Cardiac septum (tissue), 1 donor: ENCODE results near the gene KIAA0408. TPM values are rescaled to one million over a fixed set of nuclear protein-coding genes. Genes with fewer than 3 reads are reported as not detected.

Experiments
- DNase-seq: peaks from one replicate; pipeline ENCODE4 v3.0.0-alpha.2; 2020; ENCODE audit warnings: low spot score
- intact Hi-C: fragments of 100-400 bp; cut with DNase I; formaldehyde crosslinking; loops from one replicate; pipeline ENCODE4 v1.14.0; 2022
- long read RNA-seq: library from polyadenylated mRNA; unstranded; transcript quantifications from one replicate; pipeline ENCODE4 v2.0.0, GENCODE V29; 2021
- total RNA-seq: library from RNA; stranded (reverse); fragmentation: NEBNext Ultra II Directional; extraction: Animal tissue kit (Norgen Biotek cat#: 25700); gene quantifications from one replicate; pipeline ENCODE4 v1.2.1, GENCODE V29; 2021
- donor health status: DM: no; HTN: no; CAD: no.

Gene KIAA0408
- total RNA-seq = 0.51 TPM
- long read RNA-seq = 0 reads

- intact Hi-C loops = no loop called here
- no peak for DNase-seq
Observed at GRCh38 chr6:127459231-127459641, at the start of gene KIAA0408. Gene KIAA0408 (minus strand): TSS chr6:127459389. CDS start chr6:127453981, 5,408 bp downstream.

DNA sequence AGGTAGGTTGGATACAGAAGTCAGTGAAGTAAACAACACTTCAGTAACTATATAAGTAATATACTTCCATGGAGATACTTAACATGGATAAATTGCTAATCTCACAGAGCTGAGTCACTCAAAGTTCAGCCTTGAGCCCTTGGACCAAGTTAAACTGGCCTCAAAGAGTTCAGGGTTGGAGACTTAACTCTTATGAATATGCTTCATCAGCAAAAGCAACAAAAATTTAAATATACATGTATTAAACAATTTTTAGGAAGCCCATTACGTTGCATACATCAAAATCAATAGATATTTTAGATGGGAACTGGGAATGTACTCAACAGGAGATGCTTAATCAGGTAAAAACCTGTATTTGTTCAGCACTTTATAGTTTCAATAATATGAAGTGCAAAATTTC, 47.7 kb upstream of the KIAA0408 start:
- no peak for DNase-seq
- intact Hi-C loops = no loop called here

DNA sequence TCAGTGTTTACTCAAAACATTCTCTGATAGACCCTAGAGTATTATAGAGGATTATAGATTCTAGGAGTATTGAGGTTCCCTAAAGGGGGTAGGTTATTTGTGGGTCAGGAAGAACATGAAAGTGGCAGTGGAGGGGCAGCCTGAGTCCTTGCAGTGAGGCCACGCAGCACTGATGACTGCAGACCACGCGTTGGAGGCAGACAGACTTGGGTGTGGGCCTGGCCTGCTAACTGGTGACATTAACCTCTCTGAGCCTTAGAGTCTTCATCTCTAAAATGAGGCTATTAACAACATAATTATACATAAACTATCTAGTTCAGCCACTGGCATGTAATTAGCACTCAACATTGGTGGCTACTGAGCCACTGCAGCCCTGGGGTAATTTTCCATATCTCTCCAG, 43.8 kb upstream of the KIAA0408 start:
- DNase-seq = no peak
- intact Hi-C loops = no loop called here

GRCh38 chr6:127497410-127497809, 38.2 kb upstream of the KIAA0408 start:
- intact Hi-C loops = no loop called here
- DNase-seq = no peak

DNA sequence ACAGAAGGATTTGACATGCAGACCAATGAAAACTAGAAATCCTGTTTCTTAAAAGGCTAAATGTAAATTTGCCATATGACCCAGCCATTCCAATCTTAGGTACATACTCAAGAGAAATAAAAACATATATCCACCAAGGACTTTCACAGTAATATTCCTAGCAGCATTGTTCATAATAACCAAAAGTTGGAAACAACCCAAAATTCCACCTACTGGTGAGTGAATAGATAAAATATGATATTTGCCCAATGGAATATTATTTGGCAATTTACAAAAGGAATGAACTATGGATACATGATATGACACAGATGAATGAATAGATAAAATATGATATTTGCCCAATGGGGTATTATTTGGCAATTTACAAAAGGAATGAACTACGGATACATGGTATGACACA, 37.3 kb upstream of the KIAA0408 start:
- intact Hi-C loops = no loop called here
- DNase-seq = no peak

DNA sequence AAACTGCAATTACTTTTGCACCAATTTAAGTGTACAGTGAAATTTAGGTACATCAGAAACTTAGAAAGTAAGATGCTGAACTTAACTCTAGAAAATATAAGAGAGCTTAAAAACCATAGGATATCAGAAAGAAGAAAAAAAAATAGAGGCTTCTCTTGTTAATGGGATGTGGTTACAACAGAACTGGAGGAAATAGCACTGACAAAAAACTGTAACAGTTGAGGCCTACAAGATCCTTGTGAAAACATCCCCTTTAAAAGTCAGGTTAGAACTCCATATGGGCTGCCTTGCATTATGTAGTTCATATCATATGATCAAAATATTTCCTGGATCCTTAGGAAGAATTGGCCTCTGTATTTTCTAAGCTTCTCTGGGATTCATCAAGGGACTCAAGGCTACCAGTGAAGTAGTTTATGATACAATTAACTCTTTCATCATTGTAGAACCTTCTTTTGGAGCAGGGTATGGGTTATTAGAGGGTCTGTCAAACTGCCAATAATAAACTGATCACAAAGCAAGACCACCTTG, 35.1 kb upstream of the KIAA0408 start:
- intact Hi-C loops = no loop called here
- DNase-seq = no peak

DNA sequence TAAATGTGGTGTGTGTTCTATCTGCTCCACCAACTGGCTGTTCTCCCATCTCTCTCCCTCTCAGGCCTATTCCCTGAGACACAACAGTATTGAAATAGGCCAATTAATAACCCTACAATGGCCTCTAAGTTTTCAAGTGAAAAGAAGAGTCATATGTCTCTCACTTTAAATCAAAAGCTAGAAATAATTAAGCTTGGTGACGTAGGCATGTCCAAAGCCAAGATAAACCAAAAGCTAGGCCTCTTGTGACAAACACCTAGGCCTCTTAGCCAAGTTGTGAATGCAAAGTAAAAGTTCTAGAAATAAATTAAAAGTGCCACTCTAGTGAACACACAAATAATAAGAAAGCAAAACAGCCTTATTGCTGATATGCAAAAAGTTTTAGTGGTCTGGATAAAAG, 30.1 kb upstream of the KIAA0408 start:
- DNase-seq = no peak
- intact Hi-C loops = no loop called here

DNA sequence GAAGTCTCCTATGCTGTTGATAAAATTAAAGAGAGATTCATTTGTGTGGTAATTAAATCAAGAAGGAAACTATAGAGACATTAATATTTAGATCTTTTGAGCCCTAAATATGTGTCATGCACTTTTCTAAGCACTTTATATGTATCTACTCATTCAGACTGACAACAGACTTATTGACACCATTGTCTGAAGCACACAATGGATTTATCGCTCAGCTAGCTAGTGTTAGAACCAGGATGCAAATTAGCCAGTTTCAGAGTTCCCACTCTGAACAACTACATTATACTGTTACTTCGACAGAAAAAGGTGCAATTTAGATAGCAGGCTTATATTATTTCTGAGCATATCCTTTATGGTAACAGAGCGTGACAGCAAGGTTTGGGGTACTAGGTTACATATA, 27.7 kb upstream of the KIAA0408 start:
- intact Hi-C loops = no loop called here
- DNase-seq = no peak

DNA sequence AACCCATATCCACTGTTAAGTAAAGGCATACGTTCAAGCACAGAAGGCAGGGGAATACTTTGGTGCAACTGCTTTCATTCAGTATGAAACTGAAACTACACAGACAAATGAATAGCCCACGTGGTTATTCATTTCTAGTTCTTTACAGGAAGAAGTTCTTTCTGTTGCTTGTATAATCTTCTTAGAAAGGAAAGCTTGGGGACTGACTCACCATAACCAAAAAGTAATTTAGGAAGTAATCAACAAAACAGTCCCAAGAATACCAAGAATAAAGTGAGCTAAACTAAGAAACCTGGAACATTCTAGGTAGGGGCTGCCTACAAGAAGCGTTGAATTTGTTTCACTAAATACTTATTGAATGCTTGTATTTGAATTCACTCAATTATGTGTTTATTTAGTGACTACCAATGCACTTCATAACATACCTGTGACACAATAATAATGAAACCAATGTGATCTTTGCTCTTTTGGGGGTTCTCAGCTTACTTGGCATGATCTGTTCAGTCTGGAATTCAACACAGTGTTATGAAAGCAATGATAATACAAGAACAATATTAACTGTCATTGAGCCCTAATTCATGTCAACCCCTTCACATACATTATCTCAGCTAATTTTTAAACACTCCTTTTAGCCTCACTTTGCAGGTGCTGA, 25.1 kb upstream of the KIAA0408 start:
- no peak for DNase-seq
- intact Hi-C loops = no loop called here

DNA sequence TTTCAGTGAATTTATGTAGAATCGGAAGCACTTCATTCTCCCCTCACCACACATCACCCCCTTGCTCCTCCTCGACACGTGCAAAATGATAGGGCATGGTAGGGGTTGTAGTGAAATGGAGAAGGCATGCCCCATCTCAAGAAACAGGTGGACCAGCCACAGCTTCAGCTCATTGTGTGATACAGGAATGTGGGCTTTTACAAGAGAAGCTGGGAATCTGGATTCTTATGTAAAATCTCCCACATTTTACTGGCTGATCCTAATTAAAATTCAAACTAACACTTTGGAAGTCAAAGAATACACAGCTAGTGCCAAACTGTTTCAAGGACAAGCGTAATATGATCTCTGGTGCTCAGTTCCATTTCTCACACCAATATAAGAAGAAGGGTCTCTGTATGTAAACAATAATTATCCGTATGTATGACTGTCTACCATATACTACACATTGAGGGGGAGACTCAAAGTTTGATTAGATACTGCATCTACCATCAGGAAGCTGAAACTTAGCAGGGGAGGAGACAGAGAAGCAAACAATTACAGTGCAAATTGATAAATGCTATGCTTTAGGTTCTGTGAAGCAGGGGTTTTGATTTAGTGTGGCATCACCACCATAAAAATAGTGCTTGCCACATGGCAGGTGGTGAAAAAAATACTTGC, 24.3 kb upstream of the KIAA0408 start:
- no peak for DNase-seq
- intact Hi-C loops = no loop called here

GRCh38 chr6:127482325-127482724, 23.1 kb upstream of the KIAA0408 start:
- no peak for DNase-seq
- intact Hi-C loops = no loop called here

- no peak for DNase-seq
- intact Hi-C loops = no loop called here
Observed at GRCh38 chr6:127481628-127482027, 22.4 kb upstream of the KIAA0408 start.

GRCh38 chr6:127481111-127481510, 21.9 kb upstream of the KIAA0408 start:
- intact Hi-C loops = no loop called here
- no peak for DNase-seq

DNA sequence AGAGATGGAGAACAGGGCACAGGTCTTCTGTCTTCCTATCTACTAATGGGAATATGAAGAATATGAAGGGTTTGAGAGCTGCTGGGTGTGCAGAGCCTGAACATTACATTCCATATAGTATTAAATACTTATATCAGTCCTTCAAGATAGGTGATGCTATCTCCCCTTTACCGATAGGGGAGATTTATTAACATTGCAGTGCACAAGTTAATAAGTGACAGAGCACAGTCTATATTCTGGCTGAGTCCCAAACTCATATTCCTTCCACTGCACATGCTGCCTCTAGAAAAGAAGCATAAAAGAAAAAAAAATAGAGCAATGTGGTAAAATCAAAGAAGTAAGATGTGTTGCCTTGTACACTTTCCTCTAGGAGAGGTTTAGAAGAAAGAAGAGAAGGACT, 18.5 kb upstream of the KIAA0408 start:
- intact Hi-C loops = no loop called here

DNA sequence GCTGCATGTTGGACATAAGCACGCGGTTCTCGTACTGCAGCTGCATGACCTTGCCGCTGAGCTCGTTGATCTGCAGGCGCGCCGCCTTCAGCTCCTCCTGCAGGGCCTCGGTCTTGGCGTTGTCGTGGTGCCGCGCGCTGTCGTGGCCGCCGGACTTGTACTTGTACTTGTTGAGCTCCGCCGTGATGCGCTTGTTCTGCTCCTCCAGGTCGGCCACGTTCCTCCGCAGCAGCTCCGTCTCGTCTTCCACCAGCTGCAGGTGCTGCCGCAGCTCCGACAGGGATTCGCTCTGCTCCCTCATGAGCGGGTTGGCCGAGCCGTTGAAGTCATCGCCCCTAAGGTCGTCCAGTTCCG, 16.6 kb upstream of the KIAA0408 start:
- intact Hi-C loops = no loop called here
- DNase-seq = no peak

More for the DNA sequence above, 18.5 kb upstream of the KIAA0408 start:
- DNase-seq = no peak

DNA sequence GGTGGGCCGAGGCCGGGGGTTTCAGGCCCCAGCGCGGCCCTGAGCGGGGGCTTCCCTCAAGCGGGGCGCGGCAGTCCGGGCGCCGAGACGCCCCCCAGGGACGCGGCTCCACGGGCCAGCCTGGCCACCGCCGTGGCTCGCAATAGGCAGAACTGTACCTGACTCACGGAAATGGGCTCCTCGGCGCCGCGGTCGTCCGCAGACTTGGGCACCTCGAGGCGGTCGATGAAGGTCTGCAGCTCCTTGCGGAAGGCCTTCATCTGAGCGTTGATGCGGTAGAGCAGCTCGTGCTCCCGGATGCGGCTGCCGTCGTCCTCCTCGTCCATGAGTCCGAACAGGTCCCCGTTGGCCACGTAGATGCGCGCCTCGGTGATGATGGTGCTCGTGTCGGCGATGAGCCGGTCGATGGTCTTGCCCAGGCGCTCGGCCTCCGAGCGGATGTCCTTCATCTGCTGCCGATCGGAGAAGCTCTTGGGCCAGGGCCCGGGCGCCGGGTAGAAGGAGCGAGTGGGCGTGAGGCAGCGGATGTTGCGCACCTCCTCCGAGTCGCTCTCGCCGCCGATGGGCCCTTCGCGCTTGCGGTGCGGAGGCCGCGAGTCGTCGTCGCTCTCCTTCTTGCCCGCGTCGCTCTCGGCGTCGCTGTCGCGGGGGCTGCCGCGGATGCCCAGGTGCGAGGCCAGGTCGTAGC, 16.1 kb upstream of the KIAA0408 start:
- no peak for DNase-seq
- intact Hi-C loops = no loop called here

- intact Hi-C loops = no loop called here
- no peak for DNase-seq
Observed at GRCh38 chr6:127471379-127472255, 12.4 kb upstream of the KIAA0408 start.

GRCh38 chr6:127468936-127469335, 9.7 kb upstream of the KIAA0408 start:
- DNase-seq = no peak
- intact Hi-C loops = no loop called here

DNA sequence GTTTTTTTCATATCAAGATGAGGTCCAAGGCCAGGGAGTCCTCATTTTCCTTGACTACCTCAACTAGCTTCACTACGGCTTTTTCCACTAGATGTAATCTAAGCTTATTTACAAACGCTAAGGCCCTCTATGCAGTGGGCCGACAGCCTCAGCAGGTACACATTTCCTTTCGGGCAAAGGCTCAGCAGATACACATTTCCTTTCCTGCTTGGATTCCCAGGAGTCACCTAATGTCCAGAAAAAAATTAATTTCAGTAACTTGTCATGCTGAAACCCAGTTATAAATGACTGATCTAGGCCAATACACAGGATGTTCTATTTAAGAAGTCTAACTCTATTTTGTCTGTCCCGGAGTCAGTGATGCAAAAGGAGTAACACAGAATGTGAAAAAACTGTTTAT, 7.2 kb upstream of the KIAA0408 start:
- no peak for DNase-seq
- intact Hi-C loops = no loop called here

DNA sequence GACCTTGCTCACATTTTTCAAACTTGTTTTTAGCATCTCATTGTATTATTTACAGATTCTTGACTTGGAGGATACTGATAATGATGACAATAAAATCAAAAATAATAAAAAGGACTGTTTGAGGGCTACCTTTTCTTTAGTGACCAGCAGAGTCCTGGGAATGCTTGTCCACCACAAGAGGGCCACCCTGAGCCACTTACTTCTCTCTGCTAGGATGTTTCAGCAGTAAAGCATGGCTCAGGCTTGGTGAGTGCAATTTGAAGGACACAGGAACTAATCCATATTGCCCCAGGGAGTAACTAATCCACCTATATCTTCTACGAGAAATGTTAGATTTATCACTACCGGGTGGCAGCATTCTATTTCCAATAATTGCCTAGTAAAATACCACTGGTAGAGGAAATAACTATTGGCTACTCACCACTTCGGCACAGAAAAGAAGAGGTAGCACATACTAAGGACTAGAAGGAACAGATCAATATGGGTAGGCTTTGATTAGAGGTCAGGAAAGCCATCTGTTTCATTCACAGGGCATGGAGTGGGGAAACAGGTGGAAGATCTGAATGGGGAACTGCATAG, 5.8 kb upstream of the KIAA0408 start:
- intact Hi-C loops = no loop called here

More for the DNA sequence above, 5.8 kb upstream of the KIAA0408 start:
- no peak for DNase-seq
